HG03103 (cell line): Measurements from ENCODE around the gene DSC1.
"Not testable (repeated sequence)": the region's sequence is repeated elsewhere in the genome, so short reads cannot be mapped to it uniquely, and the experiment has no call there.

Experiments used
- ATAC-seq: cut with Tn5 transposase; IDR thresholded peaks from one replicate; pipeline ENCODE4 v1.9.1; 2021; ENCODE audit warnings: low read depth; ENCODE audit not compliant: unreplicated experiment

DSC1 gene

GRCh38 chr18:31162825-31163435 is at the start of gene DSC1:
Gene DSC1, minus strand, starts transcription at chr18:31162856. Its CDS starts 262 bp downstream, at chr18:31162594.
- no peak for ATAC-seq

GRCh38 chr18:31211047-31211446 is 48.4 kb upstream of the DSC1 start:
- ATAC-seq = no peak

- ATAC-seq = no peak
Measured at GRCh38 chr18:31209041-31209440, 46.4 kb upstream of the DSC1 start.

- no peak for ATAC-seq
Measured at GRCh38 chr18:31207391-31207790, 44.7 kb upstream of the DSC1 start.

GRCh38 chr18:31206787-31207381 is 44.2 kb upstream of the DSC1 start:
- ATAC-seq = peak; percentile 82

- no peak for ATAC-seq
Measured at GRCh38 chr18:31206071-31206470, 43.4 kb upstream of the DSC1 start.

- no peak for ATAC-seq
Measured at GRCh38 chr18:31205273-31205672, 42.6 kb upstream of the DSC1 start.

- no peak for ATAC-seq
Measured at GRCh38 chr18:31204833-31205232, 42.2 kb upstream of the DSC1 start.

GRCh38 chr18:31204166-31204565 is 41.5 kb upstream of the DSC1 start:
- no peak for ATAC-seq

- ATAC-seq = no peak
Measured at GRCh38 chr18:31203794-31204148, 41.1 kb upstream of the DSC1 start.

GRCh38 chr18:31203096-31203793 is 40.6 kb upstream of the DSC1 start:
- ATAC-seq = no peak

GRCh38 chr18:31199190-31199769 is 36.6 kb upstream of the DSC1 start:
- no peak for ATAC-seq

GRCh38 chr18:31197676-31198075 is 35.0 kb upstream of the DSC1 start:
- ATAC-seq = no peak

- ATAC-seq = no peak
Measured at GRCh38 chr18:31195063-31195462, 32.4 kb upstream of the DSC1 start.

- no peak for ATAC-seq
Measured at GRCh38 chr18:31192086-31192776, 29.6 kb upstream of the DSC1 start.

GRCh38 chr18:31190919-31191318 is 28.3 kb upstream of the DSC1 start:
- ATAC-seq = no peak

GRCh38 chr18:31189757-31190156 is 27.1 kb upstream of the DSC1 start:
- ATAC-seq = no peak

GRCh38 chr18:31185186-31185950 is 22.7 kb upstream of the DSC1 start:
- no peak for ATAC-seq

- no peak for ATAC-seq
Measured at GRCh38 chr18:31183302-31183701, 20.6 kb upstream of the DSC1 start.

- ATAC-seq = not testable (repeated sequence)
Measured at GRCh38 chr18:31177369-31177768, 14.7 kb upstream of the DSC1 start.
